Medulla oblongata (tissue), 1 donor: ENCODE measurements around the gene TWSG1.
A peak's percentile ranks its signal among the peaks of the same experiment; 100 is the strongest.
"Not testable (repeated sequence)": the region's sequence is repeated elsewhere in the genome, so short reads cannot be mapped to it uniquely, and the experiment has no call there.

ENCODE experiments used
- DNase-seq: peaks from one replicate; pipeline ENCODE4 v3.0.0-alpha.2; 2015; ENCODE audit errors: extremely low spot score

TWSG1 gene

GRCh38 chr18:9335697-9336045 lies 1.1 kb downstream of the TWSG1 start:
- no peak for DNase-seq

GRCh38 chr18:9336827-9337226 lies 2.3 kb downstream of the TWSG1 start:
- DNase-seq = no peak

- peak; percentile 37 for DNase-seq
These were observed 3.3 kb downstream of the TWSG1 start for GRCh38 chr18:9337873-9338272.

GRCh38 chr18:9340472-9340871 lies 5.9 kb downstream of the TWSG1 start:
- DNase-seq = no peak

- DNase-seq = no peak
These were observed 9.0 kb downstream of the TWSG1 start for GRCh38 chr18:9343577-9343976.

- DNase-seq = no peak
These were observed 12.2 kb downstream of the TWSG1 start for GRCh38 chr18:9346775-9347174.

- DNase-seq = no peak
These were observed 13.6 kb downstream of the TWSG1 start for GRCh38 chr18:9348079-9348671.

GRCh38 chr18:9348766-9349165 lies 14.2 kb downstream of the TWSG1 start:
- DNase-seq = no peak

GRCh38 chr18:9353596-9353995 lies 19.0 kb downstream of the TWSG1 start:
- DNase-seq = peak; percentile 65

GRCh38 chr18:9354256-9354655 lies 19.7 kb downstream of the TWSG1 start:
- DNase-seq = peak; percentile 64

- no peak for DNase-seq
These were observed 22.4 kb downstream of the TWSG1 start for GRCh38 chr18:9356976-9357375.

GRCh38 chr18:9359796-9360195 lies 25.2 kb downstream of the TWSG1 start:
- DNase-seq = no peak

GRCh38 chr18:9361191-9361590 lies 26.6 kb downstream of the TWSG1 start:
- no peak for DNase-seq

GRCh38 chr18:9362869-9363268 lies 28.3 kb downstream of the TWSG1 start:
- no peak for DNase-seq

- DNase-seq = no peak
These were observed 29.7 kb downstream of the TWSG1 start for GRCh38 chr18:9364242-9364641.

GRCh38 chr18:9365406-9365805 lies 30.8 kb downstream of the TWSG1 start:
- DNase-seq = no peak

- peak; percentile 74 for DNase-seq
These were observed 31.6 kb downstream of the TWSG1 start for GRCh38 chr18:9366126-9366714.

- DNase-seq = not testable (repeated sequence)
These were observed 38.7 kb downstream of the TWSG1 start for GRCh38 chr18:9373254-9373653.

- no peak for DNase-seq
These were observed 44.5 kb downstream of the TWSG1 start for GRCh38 chr18:9379118-9379517.

GRCh38 chr18:9380101-9380500 lies 45.5 kb downstream of the TWSG1 start:
- DNase-seq = no peak

- peak; percentile 37 for DNase-seq
These were observed 46.2 kb downstream of the TWSG1 start for GRCh38 chr18:9380621-9381395.

GRCh38 chr18:9386879-9387278 lies 52.3 kb downstream of the TWSG1 start:
- DNase-seq = no peak

GRCh38 chr18:9387891-9388290 lies 53.3 kb downstream of the TWSG1 start:
- DNase-seq = no peak
